ENCODE results near the gene SLC22A31. TPM values are rescaled to one million over a fixed set of nuclear protein-coding genes. Genes with fewer than 3 reads are reported as not detected.

Gene SLC22A31
- total and polyA plus RNA-seq, 2 experiments from 2014 or later: 2.1 to 13.8 TPM

DNA sequence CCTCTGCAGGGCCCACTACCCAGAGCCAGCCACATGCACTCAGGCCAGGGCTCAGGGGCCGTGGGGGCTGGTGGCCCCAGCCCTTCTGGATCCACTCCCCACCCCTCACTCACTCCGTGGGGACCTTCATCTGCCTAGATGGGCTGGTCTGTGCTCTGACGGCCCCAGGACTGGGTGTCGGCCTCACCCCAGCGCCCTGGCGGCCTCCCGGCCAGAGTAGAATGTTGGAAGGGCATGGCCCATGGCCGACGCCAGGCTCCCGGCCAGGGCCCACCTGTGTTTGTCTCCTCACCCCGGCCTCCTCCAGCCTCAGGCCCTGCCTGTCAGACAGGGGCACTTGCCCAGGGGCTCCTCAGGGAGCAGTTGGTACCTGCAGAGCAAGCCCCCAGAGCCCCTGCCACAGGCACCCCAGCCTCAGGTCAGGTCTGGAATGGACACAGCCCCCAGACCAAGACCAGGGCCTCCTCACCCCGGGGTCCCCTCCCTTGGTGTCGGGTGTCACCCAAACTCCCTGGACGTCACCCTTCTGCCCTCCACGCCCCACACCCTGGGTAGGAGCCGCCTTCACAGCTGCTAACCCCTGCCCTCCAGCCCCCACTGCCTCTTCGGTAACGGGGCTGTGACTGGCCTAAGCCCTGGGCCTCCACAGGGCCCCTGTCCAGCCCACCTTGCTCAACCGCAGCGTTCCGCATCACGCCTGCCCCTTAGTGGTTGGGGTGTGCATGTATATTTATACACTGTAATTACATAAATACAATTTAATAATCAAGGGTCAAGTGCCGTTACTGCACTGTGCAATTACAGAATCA, 31.8 kb downstream of the SLC22A31 start:
- Histone ChIP-seq H3K27me3 (ENCODE audit: insufficient read depth) (no peaks in the 10 kb centered on the region), H2AFZ (no peak overlapping the region), H4K20me1 (replicated peaks; ENCODE audit: insufficient read depth) (no peaks in the 10 kb centered on the region), H3K4me3 (no peak overlapping the region), H3F3A (replicated peaks; ENCODE audit: low read depth) (no peaks in the 10 kb centered on the region), H3K27ac (ENCODE audit: low read depth) (no peak overlapping the region), H3K36me3 (ENCODE audit: insufficient read depth) (no peaks in the 10 kb centered on the region), H3K9me2 (ENCODE audit: insufficient read depth) (no peaks in the 10 kb centered on the region), H3K4me2 (no peak overlapping the region), H3K79me2 (replicated peaks; ENCODE audit: insufficient read depth) (no peaks in the 10 kb centered on the region), H3K4me1 (ENCODE audit: insufficient read depth) (peaks cover 10% of the 10 kb centered on the region)
- H3K4me1 Mint-ChIP-seq: peaks cover 13% of the 10 kb centered on the region
- no peak overlapping the region for H3K27ac Mint-ChIP-seq
- H3K27me3 Mint-ChIP-seq (ENCODE audit: insufficient read depth, low read depth, poor library complexity): peaks cover 8% of the 10 kb centered on the region
- no peak for TF ChIP-seq POLR2AphosphoS5 (IDR thresholded peaks at IDR 0.05; ENCODE audit: low read depth)
- TF ChIP-seq, protein P1, sequence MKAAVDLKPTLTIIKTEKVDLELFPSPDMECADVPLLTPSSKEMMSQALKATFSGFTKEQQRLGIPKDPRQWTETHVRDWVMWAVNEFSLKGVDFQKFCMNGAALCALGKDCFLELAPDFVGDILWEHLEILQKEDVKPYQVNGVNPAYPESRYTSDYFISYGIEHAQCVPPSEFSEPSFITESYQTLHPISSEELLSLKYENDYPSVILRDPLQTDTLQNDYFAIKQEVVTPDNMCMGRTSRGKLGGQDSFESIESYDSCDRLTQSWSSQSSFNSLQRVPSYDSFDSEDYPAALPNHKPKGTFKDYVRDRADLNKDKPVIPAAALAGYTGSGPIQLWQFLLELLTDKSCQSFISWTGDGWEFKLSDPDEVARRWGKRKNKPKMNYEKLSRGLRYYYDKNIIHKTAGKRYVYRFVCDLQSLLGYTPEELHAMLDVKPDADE (IDR thresholded peaks at IDR 0.05): no peak
- no peak for TF ChIP-seq EZH2 (IDR thresholded peaks at IDR 0.05; ENCODE audit: low read depth, unreplicated experiment)
- no peak for TF ChIP-seq ZNF114 (CRISPR knock-in tag; IDR thresholded peaks at IDR 0.05)
- TF ChIP-seq ZNF331 (CRISPR knock-in tag; IDR thresholded peaks at IDR 0.05; ENCODE audit: low read depth): no peak
- TF ChIP-seq JUNB (IDR thresholded peaks at IDR 0.05; ENCODE audit: unreplicated experiment): no peak
- TF ChIP-seq, protein P2, sequence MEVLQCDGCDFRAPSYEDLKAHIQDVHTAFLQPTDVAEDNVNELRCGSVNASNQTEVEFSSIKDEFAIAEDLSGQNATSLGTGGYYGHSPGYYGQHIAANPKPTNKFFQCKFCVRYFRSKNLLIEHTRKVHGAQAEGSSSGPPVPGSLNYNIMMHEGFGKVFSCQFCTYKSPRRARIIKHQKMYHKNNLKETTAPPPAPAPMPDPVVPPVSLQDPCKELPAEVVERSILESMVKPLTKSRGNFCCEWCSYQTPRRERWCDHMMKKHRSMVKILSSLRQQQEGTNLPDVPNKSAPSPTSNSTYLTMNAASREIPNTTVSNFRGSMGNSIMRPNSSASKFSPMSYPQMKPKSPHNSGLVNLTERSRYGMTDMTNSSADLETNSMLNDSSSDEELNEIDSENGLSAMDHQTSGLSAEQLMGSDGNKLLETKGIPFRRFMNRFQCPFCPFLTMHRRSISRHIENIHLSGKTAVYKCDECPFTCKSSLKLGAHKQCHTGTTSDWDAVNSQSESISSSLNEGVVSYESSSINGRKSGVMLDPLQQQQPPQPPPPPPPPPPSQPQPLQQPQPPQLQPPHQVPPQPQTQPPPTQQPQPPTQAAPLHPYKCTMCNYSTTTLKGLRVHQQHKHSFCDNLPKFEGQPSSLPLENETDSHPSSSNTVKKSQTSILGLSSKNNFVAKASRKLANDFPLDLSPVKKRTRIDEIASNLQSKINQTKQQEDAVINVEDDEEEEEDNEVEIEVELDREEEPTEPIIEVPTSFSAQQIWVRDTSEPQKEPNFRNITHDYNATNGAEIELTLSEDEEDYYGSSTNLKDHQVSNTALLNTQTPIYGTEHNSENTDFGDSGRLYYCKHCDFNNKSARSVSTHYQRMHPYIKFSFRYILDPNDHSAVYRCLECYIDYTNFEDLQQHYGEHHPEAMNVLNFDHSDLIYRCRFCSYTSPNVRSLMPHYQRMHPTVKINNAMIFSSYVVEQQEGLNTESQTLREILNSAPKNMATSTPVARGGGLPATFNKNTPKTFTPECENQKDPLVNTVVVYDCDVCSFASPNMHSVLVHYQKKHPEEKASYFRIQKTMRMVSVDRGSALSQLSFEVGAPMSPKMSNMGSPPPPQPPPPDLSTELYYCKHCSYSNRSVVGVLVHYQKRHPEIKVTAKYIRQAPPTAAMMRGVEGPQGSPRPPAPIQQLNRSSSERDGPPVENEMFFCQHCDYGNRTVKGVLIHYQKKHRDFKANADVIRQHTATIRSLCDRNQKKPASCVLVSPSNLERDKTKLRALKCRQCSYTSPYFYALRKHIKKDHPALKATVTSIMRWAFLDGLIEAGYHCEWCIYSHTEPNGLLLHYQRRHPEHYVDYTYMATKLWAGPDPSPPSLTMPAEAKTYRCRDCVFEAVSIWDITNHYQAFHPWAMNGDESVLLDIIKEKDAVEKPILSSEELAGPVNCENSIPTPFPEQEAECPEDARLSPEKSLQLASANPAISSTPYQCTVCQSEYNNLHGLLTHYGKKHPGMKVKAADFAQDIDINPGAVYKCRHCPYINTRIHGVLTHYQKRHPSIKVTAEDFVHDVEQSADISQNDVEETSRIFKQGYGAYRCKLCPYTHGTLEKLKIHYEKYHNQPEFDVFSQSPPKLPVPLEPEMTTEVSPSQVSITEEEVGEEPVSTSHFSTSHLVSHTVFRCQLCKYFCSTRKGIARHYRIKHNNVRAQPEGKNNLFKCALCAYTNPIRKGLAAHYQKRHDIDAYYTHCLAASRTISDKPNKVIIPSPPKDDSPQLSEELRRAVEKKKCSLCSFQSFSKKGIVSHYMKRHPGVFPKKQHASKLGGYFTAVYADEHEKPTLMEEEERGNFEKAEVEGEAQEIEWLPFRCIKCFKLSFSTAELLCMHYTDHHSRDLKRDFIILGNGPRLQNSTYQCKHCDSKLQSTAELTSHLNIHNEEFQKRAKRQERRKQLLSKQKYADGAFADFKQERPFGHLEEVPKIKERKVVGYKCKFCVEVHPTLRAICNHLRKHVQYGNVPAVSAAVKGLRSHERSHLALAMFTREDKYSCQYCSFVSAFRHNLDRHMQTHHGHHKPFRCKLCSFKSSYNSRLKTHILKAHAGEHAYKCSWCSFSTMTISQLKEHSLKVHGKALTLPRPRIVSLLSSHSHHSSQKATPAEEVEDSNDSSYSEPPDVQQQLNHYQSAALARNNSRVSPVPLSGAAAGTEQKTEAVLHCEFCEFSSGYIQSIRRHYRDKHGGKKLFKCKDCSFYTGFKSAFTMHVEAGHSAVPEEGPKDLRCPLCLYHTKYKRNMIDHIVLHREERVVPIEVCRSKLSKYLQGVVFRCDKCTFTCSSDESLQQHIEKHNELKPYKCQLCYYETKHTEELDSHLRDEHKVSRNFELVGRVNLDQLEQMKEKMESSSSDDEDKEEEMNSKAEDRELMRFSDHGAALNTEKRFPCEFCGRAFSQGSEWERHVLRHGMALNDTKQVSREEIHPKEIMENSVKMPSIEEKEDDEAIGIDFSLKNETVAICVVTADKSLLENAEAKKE (CRISPR knock-in tag; IDR thresholded peaks at IDR 0.05): no peak
- no peak for TF ChIP-seq CREB1 (CRISPR knock-in tag; IDR thresholded peaks at IDR 0.05; ENCODE audit: low read depth)
- no peak for TF ChIP-seq EZH2phosphoT487 (IDR thresholded peaks at IDR 0.05; ENCODE audit: unreplicated experiment)
- TF ChIP-seq NANOG (IDR thresholded peaks at IDR 0.05; ENCODE audit: borderline replicate concordance): no peak
- TF ChIP-seq, protein P3, sequence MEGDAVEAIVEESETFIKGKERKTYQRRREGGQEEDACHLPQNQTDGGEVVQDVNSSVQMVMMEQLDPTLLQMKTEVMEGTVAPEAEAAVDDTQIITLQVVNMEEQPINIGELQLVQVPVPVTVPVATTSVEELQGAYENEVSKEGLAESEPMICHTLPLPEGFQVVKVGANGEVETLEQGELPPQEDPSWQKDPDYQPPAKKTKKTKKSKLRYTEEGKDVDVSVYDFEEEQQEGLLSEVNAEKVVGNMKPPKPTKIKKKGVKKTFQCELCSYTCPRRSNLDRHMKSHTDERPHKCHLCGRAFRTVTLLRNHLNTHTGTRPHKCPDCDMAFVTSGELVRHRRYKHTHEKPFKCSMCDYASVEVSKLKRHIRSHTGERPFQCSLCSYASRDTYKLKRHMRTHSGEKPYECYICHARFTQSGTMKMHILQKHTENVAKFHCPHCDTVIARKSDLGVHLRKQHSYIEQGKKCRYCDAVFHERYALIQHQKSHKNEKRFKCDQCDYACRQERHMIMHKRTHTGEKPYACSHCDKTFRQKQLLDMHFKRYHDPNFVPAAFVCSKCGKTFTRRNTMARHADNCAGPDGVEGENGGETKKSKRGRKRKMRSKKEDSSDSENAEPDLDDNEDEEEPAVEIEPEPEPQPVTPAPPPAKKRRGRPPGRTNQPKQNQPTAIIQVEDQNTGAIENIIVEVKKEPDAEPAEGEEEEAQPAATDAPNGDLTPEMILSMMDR (conservative IDR thresholded peaks at IDR 0.05; ENCODE audit: low read depth in 2 of 2): no peak
- no peak for TF ChIP-seq STAT1 (IDR thresholded peaks at IDR 0.05; ENCODE audit: unreplicated experiment)
- TF ChIP-seq, protein P4, sequence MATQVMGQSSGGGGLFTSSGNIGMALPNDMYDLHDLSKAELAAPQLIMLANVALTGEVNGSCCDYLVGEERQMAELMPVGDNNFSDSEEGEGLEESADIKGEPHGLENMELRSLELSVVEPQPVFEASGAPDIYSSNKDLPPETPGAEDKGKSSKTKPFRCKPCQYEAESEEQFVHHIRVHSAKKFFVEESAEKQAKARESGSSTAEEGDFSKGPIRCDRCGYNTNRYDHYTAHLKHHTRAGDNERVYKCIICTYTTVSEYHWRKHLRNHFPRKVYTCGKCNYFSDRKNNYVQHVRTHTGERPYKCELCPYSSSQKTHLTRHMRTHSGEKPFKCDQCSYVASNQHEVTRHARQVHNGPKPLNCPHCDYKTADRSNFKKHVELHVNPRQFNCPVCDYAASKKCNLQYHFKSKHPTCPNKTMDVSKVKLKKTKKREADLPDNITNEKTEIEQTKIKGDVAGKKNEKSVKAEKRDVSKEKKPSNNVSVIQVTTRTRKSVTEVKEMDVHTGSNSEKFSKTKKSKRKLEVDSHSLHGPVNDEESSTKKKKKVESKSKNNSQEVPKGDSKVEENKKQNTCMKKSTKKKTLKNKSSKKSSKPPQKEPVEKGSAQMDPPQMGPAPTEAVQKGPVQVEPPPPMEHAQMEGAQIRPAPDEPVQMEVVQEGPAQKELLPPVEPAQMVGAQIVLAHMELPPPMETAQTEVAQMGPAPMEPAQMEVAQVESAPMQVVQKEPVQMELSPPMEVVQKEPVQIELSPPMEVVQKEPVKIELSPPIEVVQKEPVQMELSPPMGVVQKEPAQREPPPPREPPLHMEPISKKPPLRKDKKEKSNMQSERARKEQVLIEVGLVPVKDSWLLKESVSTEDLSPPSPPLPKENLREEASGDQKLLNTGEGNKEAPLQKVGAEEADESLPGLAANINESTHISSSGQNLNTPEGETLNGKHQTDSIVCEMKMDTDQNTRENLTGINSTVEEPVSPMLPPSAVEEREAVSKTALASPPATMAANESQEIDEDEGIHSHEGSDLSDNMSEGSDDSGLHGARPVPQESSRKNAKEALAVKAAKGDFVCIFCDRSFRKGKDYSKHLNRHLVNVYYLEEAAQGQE (IDR thresholded peaks at IDR 0.05; ENCODE audit: unreplicated experiment): no peak
- no peaks in the 10 kb centered on the region for H3K9me3 Mint-ChIP-seq
- no peaks in the 10 kb centered on the region for H3K36me3 Mint-ChIP-seq (ENCODE audit: low read depth)
- no peak for DNase-seq (ENCODE audit: low spot score)
- ATAC-seq: no peak
- H3K4me3 Mint-ChIP-seq: no peak overlapping the region; the same call in 2 of the 3 replicates

All from GM23338 (cell line).